Measurements from ENCODE around the gene FAM24A. TPM values are rescaled to one million over a fixed set of nuclear protein-coding genes. Genes with fewer than 3 reads are reported as not detected.
A peak's percentile ranks its signal among the peaks of the same experiment; 100 is the strongest.

Gene FAM24A
- total RNA-seq, 2 donors from 2014 or later = not detected

- peaks cover 48% of the 10 kb centered on the region for H3K4me1 ChIP-seq
- H3K9me3 ChIP-seq = no peaks in the 10 kb centered on the region
- H3K36me3 ChIP-seq (replicated peaks in 1 of 2; ENCODE audit: insufficient read depth in 1 of 2, low read depth in 2 of 2) = no peaks in the 10 kb centered on the region
- ATAC-seq = no peak
- TF ChIP-seq, protein P1, sequence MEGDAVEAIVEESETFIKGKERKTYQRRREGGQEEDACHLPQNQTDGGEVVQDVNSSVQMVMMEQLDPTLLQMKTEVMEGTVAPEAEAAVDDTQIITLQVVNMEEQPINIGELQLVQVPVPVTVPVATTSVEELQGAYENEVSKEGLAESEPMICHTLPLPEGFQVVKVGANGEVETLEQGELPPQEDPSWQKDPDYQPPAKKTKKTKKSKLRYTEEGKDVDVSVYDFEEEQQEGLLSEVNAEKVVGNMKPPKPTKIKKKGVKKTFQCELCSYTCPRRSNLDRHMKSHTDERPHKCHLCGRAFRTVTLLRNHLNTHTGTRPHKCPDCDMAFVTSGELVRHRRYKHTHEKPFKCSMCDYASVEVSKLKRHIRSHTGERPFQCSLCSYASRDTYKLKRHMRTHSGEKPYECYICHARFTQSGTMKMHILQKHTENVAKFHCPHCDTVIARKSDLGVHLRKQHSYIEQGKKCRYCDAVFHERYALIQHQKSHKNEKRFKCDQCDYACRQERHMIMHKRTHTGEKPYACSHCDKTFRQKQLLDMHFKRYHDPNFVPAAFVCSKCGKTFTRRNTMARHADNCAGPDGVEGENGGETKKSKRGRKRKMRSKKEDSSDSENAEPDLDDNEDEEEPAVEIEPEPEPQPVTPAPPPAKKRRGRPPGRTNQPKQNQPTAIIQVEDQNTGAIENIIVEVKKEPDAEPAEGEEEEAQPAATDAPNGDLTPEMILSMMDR (IDR thresholded peaks at IDR 0.05) = no peak
- TF ChIP-seq POLR2A (IDR thresholded peaks at IDR 0.05) = no peak
- H3K27me3 ChIP-seq = no peaks in the 10 kb centered on the region
- no peak overlapping the region for H3K4me3 ChIP-seq
- intact Hi-C loops (cut with DNase I) = no loop called here
- H3K27ac ChIP-seq = no peak overlapping the region
- DNase-seq = no peak
- 90% methylated on average over 1 of the region's 1 CpG for WGBS, 2 donors
Measured at GRCh38 chr10:122877264-122877663, 33.1 kb upstream of the FAM24A start.

- intact Hi-C loops (cut with DNase I) = no loop called here
- peak; percentile 57 to 75 (median 70) for DNase-seq
Measured at GRCh38 chr10:122878799-122879338, 31.5 kb upstream of the FAM24A start.

GRCh38 chr10:122879339-122880273 lies 30.8 kb upstream of the FAM24A start, which contains the start of gene FAM24B:
Gene FAM24B, minus strand, starts transcription at chr10:122879581. Its CDS starts 29,066 bp downstream, at chr10:122850515.
- Histone ChIP-seq H3K36me3 (replicated peaks in 1 of 2; ENCODE audit: insufficient read depth in 1 of 2, low read depth in 2 of 2) (no peaks in the 10 kb centered on the region), H3K9me3 (no peaks in the 10 kb centered on the region), H3K4me1 (peaks cover 46% of the 10 kb centered on the region), H3K4me3 (peak within 1 kb of the TSS; percentile 8 to 33), H3K27ac (peak within 1 kb of the TSS; percentile 65 to 88 (median 81)), H3K27me3 (no peaks in the 10 kb centered on the region)
- intact Hi-C loops (cut with DNase I) = no loop called here
- TF ChIP-seq, protein P1 (IDR thresholded peaks at IDR 0.05) = peak in 1 of 7 experiments; percentile 3
- peak; percentile 56 to 76 (median 72) for TF ChIP-seq POLR2A (IDR thresholded peaks at IDR 0.05)
- 0 to 1% methylated on average over 24 to 91 of the region's 95 CpGs for WGBS, 2 donors
- peak; percentile 97 to 99 (median 99) for DNase-seq
- peak; percentile 97 for ATAC-seq

More at GRCh38 chr10:122878799-122879338, 31.5 kb upstream of the FAM24A start:
- Histone ChIP-seq H3K27ac (peak overlapping the region; percentile 65 to 88 (median 81)), H3K9me3 (no peaks in the 10 kb centered on the region), H3K36me3 (replicated peaks in 1 of 2; ENCODE audit: insufficient read depth in 1 of 2, low read depth in 2 of 2) (no peaks in the 10 kb centered on the region), H3K4me3 (peak overlapping the region; percentile 8 to 33), H3K4me1 (peaks cover 48% of the 10 kb centered on the region), H3K27me3 (no peaks in the 10 kb centered on the region)
- ATAC-seq = peak; percentile 59
- no peak for TF ChIP-seq POLR2A (IDR thresholded peaks at IDR 0.05)
- TF ChIP-seq, protein P1 (IDR thresholded peaks at IDR 0.05) = no peak
- 13 to 29% methylated on average over 12 to 14 of the region's 14 CpGs for WGBS, 2 donors

- no peak for TF ChIP-seq POLR2A (IDR thresholded peaks at IDR 0.05)
- TF ChIP-seq, protein P1 (IDR thresholded peaks at IDR 0.05) = no peak
Measured at GRCh38 chr10:122882766-122883165, 27.6 kb upstream of the FAM24A start.

More at GRCh38 chr10:122882766-122883165, 27.6 kb upstream of the FAM24A start:
- Histone ChIP-seq H3K36me3 (replicated peaks in 1 of 2; ENCODE audit: insufficient read depth in 1 of 2, low read depth in 2 of 2) (no peaks in the 10 kb centered on the region), H3K4me1 (peaks cover 16% of the 10 kb centered on the region), H3K27me3 (no peaks in the 10 kb centered on the region), H3K9me3 (no peaks in the 10 kb centered on the region), H3K27ac (no peak overlapping the region), H3K4me3 (no peak overlapping the region)
- no peak for ATAC-seq
- intact Hi-C loops (cut with DNase I) = no loop called here
- no peak for DNase-seq
